Calu3 (cell line): ENCODE data around the gene RPS6KC1. TPM values are rescaled to one million over a fixed set of nuclear protein-coding genes. Genes with fewer than 3 reads are reported as not detected.

ENCODE experiments used
- BruUV-seq: library from RNA; stranded (reverse); fragments of 400-500 nt; replicated peaks from 2 replicates; lab custom pipeline; 2021; lab: Mats Ljungman, UMichigan
- CTCF ChIA-PET: fragments of 300-600 bp; sonication (Branson Sonifier 250); formaldehyde crosslinking; loops from one replicate; lab custom pipeline; 2022; ENCODE audit warnings: antibody characterized with exemption; lab: Charles Lee
- DNase-seq: peaks from one replicate; pipeline ENCODE4 v3.0.0; 2022
- H3K27ac Mint-ChIP-seq: one replicate; pipeline ENCODE4 v1.8.0; 2022; ENCODE audit warnings: mixed read lengths; ENCODE audit not compliant: unreplicated experiment
- H3K27me3 Mint-ChIP-seq: one replicate; pipeline ENCODE4 v1.8.0; 2022; ENCODE audit warnings: mixed read lengths; ENCODE audit not compliant: unreplicated experiment
- H3K36me3 Mint-ChIP-seq: one replicate; pipeline ENCODE4 v1.8.0; 2022; ENCODE audit warnings: mild to moderate bottlenecking, moderate library complexity, mixed read lengths; ENCODE audit not compliant: insufficient read depth, unreplicated experiment
- H3K4me1 Mint-ChIP-seq: one replicate; pipeline ENCODE4 v1.8.0; 2022; ENCODE audit warnings: mild to moderate bottlenecking, low read depth, mixed read lengths; ENCODE audit not compliant: unreplicated experiment
- H3K4me3 Mint-ChIP-seq: one replicate; pipeline ENCODE4 v1.8.0; 2022; ENCODE audit warnings: mild to moderate bottlenecking, low read depth, moderate library complexity, mixed read lengths; ENCODE audit not compliant: unreplicated experiment
- H3K9me3 Mint-ChIP-seq: one replicate; pipeline ENCODE4 v1.8.0; 2022; ENCODE audit warnings: low read depth, mixed read lengths; ENCODE audit not compliant: unreplicated experiment
- CTCF ChIP-seq: fragments of 200-600 bp; IDR thresholded peaks from one replicate; pipeline ENCODE4 v1.8.0; 2022; ENCODE audit warnings: antibody characterized with exemption; ENCODE audit not compliant: unreplicated experiment
- intact Hi-C: fragments of 100-400 bp; cut with micrococcal nuclease; formaldehyde crosslinking; loops from one replicate; pipeline ENCODE4 v1.10.0; 2022; ENCODE audit not compliant: unreplicated experiment
- total RNA-seq: library from RNA; stranded (reverse); gene quantifications from 2 replicates; pipeline ENCODE4 v1.2.3, GENCODE V29; 2022

RPS6KC1 gene
- total RNA-seq, 1 experiment from 2014 or later: 23.5 TPM

- Mint-ChIP-seq H3K27me3 (no peaks in the 10 kb centered on the region), H3K36me3 (no peaks in the 10 kb centered on the region), H3K4me1 (no peaks in the 10 kb centered on the region), H3K27ac (no peak overlapping the region), H3K9me3 (no peaks in the 10 kb centered on the region), H3K4me3 (no peak overlapping the region)
- intact Hi-C loops: no loop called here
- no peak for TF ChIP-seq CTCF
- DNase-seq: no peak
- no TSS peak for BruUV-seq
- CTCF ChIA-PET: no interaction called here
These were observed 200.9 kb downstream of the RPS6KC1 start for GRCh38 chr1:213251972-213252371.

GRCh38 chr1:213256438-213257087, 205.5 kb downstream of the RPS6KC1 start:
- H3K9me3 Mint-ChIP-seq: no peaks in the 10 kb centered on the region
- no peaks in the 10 kb centered on the region for H3K27me3 Mint-ChIP-seq
- TF ChIP-seq CTCF: no peak
- no peak for DNase-seq
- intact Hi-C loops: no loop called here
- H3K36me3 Mint-ChIP-seq: peaks cover 6% of the 10 kb centered on the region
- no TSS peak for BruUV-seq
- H3K4me1 Mint-ChIP-seq: no peaks in the 10 kb centered on the region
- no peak overlapping the region for H3K4me3 Mint-ChIP-seq
- H3K27ac Mint-ChIP-seq: no peak overlapping the region
- CTCF ChIA-PET: no interaction called here

- intact Hi-C loops: no loop called here
- no peak overlapping the region for H3K27ac Mint-ChIP-seq
- CTCF ChIA-PET: interaction anchor here (0.7 kb wide), 1 partner anchor 761 kb away, joined by 10 read pairs; no protein-coding TSS in a partner anchor
- no TSS peak for BruUV-seq
- no peaks in the 10 kb centered on the region for H3K9me3 Mint-ChIP-seq
- DNase-seq: no peak
- no peak for TF ChIP-seq CTCF
- H3K27me3 Mint-ChIP-seq: no peaks in the 10 kb centered on the region
- no peak overlapping the region for H3K4me3 Mint-ChIP-seq
- no peaks in the 10 kb centered on the region for H3K4me1 Mint-ChIP-seq
- H3K36me3 Mint-ChIP-seq: peaks cover 6% of the 10 kb centered on the region
These were observed 209.5 kb downstream of the RPS6KC1 start for GRCh38 chr1:213260311-213261075.

GRCh38 chr1:213264531-213264930, 213.5 kb downstream of the RPS6KC1 start:
- CTCF ChIA-PET: no interaction called here
- H3K4me3 Mint-ChIP-seq: no peak overlapping the region
- intact Hi-C loops: no loop called here
- H3K4me1 Mint-ChIP-seq: no peaks in the 10 kb centered on the region
- no peak for TF ChIP-seq CTCF
- no peaks in the 10 kb centered on the region for H3K9me3 Mint-ChIP-seq
- BruUV-seq: no TSS peak
- H3K27me3 Mint-ChIP-seq: no peaks in the 10 kb centered on the region
- DNase-seq: no peak
- H3K27ac Mint-ChIP-seq: no peak overlapping the region
- H3K36me3 Mint-ChIP-seq: no peaks in the 10 kb centered on the region
